ENCODE measurements around the gene DISC1. TPM values are rescaled to one million over a fixed set of nuclear protein-coding genes. Genes with fewer than 3 reads are reported as not detected.

The DISC1 gene
- total RNA-seq, 1 donor from 2014 or later: 4.7 TPM

GRCh38 chr1:231714440-231714839 lies 87.8 kb downstream of the DISC1 start:
- Mint-ChIP-seq H3K27me3 (no peaks in the 10 kb centered on the region), H3K9me3 (no peaks in the 10 kb centered on the region), H3K36me3 (no peaks in the 10 kb centered on the region), H3K27ac (no peak overlapping the region), H3K4me1 (ENCODE audit: unreplicated experiment) (no peaks in the 10 kb centered on the region), H3K4me3 (no peak overlapping the region)
- no peak for DNase-seq (ENCODE audit: extremely low spot score, unreplicated experiment)
- TF ChIP-seq, protein P1, sequence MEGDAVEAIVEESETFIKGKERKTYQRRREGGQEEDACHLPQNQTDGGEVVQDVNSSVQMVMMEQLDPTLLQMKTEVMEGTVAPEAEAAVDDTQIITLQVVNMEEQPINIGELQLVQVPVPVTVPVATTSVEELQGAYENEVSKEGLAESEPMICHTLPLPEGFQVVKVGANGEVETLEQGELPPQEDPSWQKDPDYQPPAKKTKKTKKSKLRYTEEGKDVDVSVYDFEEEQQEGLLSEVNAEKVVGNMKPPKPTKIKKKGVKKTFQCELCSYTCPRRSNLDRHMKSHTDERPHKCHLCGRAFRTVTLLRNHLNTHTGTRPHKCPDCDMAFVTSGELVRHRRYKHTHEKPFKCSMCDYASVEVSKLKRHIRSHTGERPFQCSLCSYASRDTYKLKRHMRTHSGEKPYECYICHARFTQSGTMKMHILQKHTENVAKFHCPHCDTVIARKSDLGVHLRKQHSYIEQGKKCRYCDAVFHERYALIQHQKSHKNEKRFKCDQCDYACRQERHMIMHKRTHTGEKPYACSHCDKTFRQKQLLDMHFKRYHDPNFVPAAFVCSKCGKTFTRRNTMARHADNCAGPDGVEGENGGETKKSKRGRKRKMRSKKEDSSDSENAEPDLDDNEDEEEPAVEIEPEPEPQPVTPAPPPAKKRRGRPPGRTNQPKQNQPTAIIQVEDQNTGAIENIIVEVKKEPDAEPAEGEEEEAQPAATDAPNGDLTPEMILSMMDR (conservative IDR thresholded peaks at IDR 0.05): no peak

- H3K36me3 Mint-ChIP-seq: no peaks in the 10 kb centered on the region
Observed at GRCh38 chr1:231715816-231716722, 89.5 kb downstream of the DISC1 start.

GRCh38 chr1:231716879-231717278 lies 90.3 kb downstream of the DISC1 start:
- Mint-ChIP-seq H3K4me3 (no peak overlapping the region), H3K36me3 (no peaks in the 10 kb centered on the region), H3K27ac (no peak overlapping the region), H3K4me1 (ENCODE audit: unreplicated experiment) (no peaks in the 10 kb centered on the region), H3K27me3 (no peaks in the 10 kb centered on the region), H3K9me3 (no peaks in the 10 kb centered on the region)
- TF ChIP-seq, protein P1 (conservative IDR thresholded peaks at IDR 0.05): no peak
- DNase-seq (ENCODE audit: extremely low spot score, unreplicated experiment): no peak

More at GRCh38 chr1:231715816-231716722, 89.5 kb downstream of the DISC1 start:
- Mint-ChIP-seq H3K4me1 (ENCODE audit: unreplicated experiment) (no peaks in the 10 kb centered on the region), H3K27me3 (no peaks in the 10 kb centered on the region), H3K9me3 (no peaks in the 10 kb centered on the region), H3K4me3 (no peak overlapping the region), H3K27ac (no peak overlapping the region)
- TF ChIP-seq, protein P1 (conservative IDR thresholded peaks at IDR 0.05): no peak
- no peak for DNase-seq (ENCODE audit: extremely low spot score, unreplicated experiment)

DNA sequence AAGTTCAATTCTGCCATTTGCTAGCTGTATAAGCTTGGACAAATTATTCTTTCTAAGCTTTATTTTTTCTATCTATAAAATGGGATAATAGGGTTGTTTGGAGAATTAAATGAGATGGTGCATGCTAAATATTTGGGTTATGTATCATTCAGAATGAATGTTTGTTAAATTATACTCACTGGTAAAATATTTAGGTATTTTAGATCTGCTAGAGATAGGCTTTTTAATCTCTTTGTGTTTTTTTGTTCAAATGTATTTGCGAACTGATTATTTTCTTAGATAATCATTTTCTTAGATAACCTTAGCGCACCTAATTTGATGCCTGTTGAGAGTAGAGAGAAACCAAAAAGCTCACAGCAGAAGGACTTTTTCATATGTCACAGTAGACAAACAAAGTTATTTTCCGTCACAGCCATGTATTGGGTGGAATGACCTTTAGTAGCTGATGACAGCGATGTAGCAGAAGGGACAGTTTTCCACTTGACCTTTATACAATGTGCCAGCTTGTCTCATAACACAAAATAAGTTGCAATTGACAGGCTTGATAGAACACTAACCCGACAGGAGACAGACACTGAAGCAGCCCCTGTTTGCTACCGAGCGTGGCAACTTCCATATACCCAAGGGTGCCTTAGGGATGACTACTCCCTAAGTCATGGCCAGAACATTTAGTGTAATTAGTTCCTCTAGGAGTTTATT lies 93.0 kb downstream of the DISC1 start:
- Mint-ChIP-seq H3K27ac (no peak overlapping the region), H3K36me3 (no peaks in the 10 kb centered on the region), H3K4me1 (ENCODE audit: unreplicated experiment) (no peaks in the 10 kb centered on the region), H3K27me3 (no peaks in the 10 kb centered on the region), H3K4me3 (no peak overlapping the region), H3K9me3 (peaks cover 3% of the 10 kb centered on the region)
- TF ChIP-seq, protein P1 (conservative IDR thresholded peaks at IDR 0.05): no peak
- no peak for DNase-seq (ENCODE audit: extremely low spot score, unreplicated experiment)

GRCh38 chr1:231720652-231721325 lies 94.2 kb downstream of the DISC1 start:
- Mint-ChIP-seq H3K9me3 (peaks cover 3% of the 10 kb centered on the region), H3K27me3 (no peaks in the 10 kb centered on the region), H3K4me3 (no peak overlapping the region), H3K4me1 (ENCODE audit: unreplicated experiment) (no peaks in the 10 kb centered on the region), H3K27ac (no peak overlapping the region), H3K36me3 (no peaks in the 10 kb centered on the region)
- DNase-seq (ENCODE audit: extremely low spot score, unreplicated experiment): no peak
- TF ChIP-seq, protein P1 (conservative IDR thresholded peaks at IDR 0.05): no peak
